Measurements from ENCODE around the gene RSPRY1. TPM values are rescaled to one million over a fixed set of nuclear protein-coding genes. Genes with fewer than 3 reads are reported as not detected.
"Not testable (repeated sequence)": the region's sequence is repeated elsewhere in the genome, so short reads cannot be mapped to it uniquely, and the experiment has no call there.

RSPRY1 gene
- total RNA-seq, 1 donor from 2014 or later: 44.0 TPM

DNA sequence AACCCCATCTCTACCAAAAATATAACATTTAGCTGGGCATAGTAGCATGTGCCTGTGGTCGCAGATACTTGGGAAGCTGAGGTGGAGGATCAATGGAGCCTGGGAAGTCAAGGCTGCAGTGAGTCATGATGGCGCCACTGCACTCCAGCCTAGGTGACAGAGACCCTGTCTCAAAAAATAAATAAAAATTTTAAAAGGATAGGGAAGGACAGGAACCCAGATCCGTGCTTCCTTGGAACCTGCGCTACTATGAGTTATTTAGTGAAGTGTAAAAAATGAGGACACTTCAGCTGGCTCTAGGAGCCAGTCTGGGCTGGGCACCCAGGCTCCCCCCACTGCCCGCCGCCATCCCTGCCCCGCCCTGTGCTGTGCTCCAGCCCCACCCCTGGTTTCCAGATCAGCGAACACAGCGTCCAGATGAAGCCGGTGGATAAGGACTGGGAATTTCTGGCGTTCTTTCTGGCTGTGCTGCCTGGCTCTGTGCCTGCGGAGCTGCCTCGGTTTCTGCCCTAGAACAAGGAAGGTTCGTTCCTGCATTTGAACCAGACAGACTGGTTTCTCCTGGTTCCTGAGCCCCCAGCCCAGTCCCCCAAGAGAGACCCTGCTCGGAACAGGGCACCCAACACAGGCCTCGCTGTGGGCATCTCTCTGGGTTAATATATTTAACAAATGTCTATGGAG is 79.9 kb downstream of the RSPRY1 start:
- DNase-seq (ENCODE audit: low spot score in 2 of 2, unreplicated experiment in 2 of 2): no peak
- TF ChIP-seq CTCF (IDR thresholded peaks at IDR 0.05; ENCODE audit: unreplicated experiment): no peak
- H3K9me3 Mint-ChIP-seq: no peaks in the 10 kb centered on the region
- no peaks in the 10 kb centered on the region for H3K27me3 Mint-ChIP-seq (ENCODE audit: low read depth)
- no peak overlapping the region for H3K4me3 Mint-ChIP-seq
- peaks cover 17% of the 10 kb centered on the region for H3K4me1 Mint-ChIP-seq
- no peaks in the 10 kb centered on the region for H3K36me3 Mint-ChIP-seq
- peak overlapping the region; percentile 30 for H3K27ac Mint-ChIP-seq

DNA sequence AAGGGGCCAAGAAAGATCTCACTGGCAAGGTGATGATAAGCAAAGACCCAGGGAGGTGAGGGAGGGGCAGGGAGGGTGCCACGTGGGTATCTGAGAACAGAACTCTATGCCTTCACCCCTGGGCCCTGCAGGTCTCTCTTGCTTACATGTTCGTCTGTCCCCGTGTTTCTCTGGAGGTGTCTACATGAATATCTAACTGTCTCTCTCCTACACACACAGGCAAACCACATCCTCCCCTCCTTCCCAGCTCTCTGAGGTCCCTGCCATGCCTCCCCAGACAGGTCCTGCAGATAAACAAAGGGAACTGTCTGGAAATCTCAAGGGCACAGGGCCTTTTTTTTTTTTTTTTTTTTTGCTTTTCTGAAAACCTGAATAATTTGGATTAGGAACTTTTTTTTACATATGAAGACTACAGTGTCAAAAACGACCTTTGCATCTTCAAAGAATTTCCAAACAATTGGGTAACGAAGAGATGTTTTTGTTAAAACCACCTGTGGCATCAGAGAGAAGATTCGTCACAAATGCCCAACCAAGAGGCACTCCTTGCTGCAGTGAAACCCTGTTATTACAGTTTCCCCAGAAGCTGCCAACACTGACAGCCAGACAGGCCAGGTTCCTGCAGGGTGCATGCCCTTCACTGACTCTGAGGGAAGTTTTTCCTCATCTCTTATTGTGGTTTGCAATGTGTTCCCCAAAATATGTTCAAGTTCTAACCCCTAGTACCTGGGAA is 80.6 kb downstream of the RSPRY1 start:
- H3K36me3 Mint-ChIP-seq: no peaks in the 10 kb centered on the region
- no peak overlapping the region for H3K4me3 Mint-ChIP-seq
- TF ChIP-seq CTCF (IDR thresholded peaks at IDR 0.05; ENCODE audit: unreplicated experiment): no peak
- peaks cover 17% of the 10 kb centered on the region for H3K4me1 Mint-ChIP-seq
- H3K27ac Mint-ChIP-seq: no peak overlapping the region
- no peaks in the 10 kb centered on the region for H3K27me3 Mint-ChIP-seq (ENCODE audit: low read depth)
- H3K9me3 Mint-ChIP-seq: no peaks in the 10 kb centered on the region
- no peak for DNase-seq (ENCODE audit: low spot score in 2 of 2, unreplicated experiment in 2 of 2)

GRCh38 chr16:57267343-57267742 is 81.2 kb downstream of the RSPRY1 start:
- not testable (repeated sequence) for H3K27ac Mint-ChIP-seq; DNase-seq (ENCODE audit: low spot score in 2 of 2, unreplicated experiment in 2 of 2); H3K9me3 Mint-ChIP-seq; H3K4me3 Mint-ChIP-seq; H3K27me3 Mint-ChIP-seq (ENCODE audit: low read depth); H3K36me3 Mint-ChIP-seq
- H3K4me1 Mint-ChIP-seq: peaks cover 17% of the 10 kb centered on the region

DNA sequence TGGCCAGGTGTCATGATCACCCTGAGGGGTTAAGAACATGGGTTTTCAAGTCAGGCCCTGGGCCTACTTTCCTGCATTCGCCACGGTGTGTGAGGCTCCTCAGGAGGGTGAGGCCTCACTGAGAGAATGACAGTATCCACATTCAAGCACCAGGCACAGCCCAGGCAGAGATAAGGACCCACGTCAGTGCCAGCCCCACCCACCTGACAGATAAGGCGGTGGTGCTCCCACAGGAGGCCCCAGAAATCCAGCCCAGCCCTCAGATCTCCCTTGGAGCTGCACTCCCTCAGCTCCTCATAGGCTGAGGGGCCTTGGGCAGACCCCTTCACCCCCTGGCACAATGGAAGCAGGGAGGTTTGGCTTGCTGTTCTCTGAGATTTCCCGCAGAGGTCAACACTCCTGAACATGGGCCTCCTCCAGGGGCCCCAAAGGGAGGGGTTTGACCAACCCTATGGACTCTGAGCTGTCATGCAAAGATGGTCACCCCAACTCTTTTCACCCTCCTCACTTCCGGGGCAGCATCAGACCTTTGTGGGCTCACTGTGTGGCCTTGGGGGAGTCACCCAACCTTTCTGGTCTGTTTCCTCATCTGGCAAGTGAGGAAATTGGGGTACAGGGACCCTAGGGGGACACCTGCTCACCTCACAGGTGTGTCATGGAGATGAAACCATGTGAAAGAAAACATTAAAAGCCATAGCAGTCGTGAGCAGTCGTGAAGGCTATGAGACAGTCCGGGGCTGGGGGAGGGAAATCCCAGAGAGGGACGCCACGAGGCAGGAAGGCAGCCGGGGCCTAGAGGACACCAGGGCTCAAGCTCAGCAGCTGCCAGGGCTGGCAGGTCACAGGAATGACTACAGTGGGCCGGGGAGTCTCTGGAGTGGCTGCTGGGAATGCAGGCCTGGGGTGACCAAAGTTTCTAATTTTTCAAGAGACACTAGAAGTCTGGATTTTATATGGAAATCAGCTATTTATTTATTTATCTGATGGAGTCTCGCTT is 83.0 kb downstream of the RSPRY1 start:
- no peak for TF ChIP-seq CTCF (IDR thresholded peaks at IDR 0.05; ENCODE audit: unreplicated experiment)
- Mint-ChIP-seq H3K9me3 (no peaks in the 10 kb centered on the region), H3K4me1 (peaks cover 14% of the 10 kb centered on the region), H3K4me3 (no peak overlapping the region), H3K27me3 (ENCODE audit: low read depth) (no peaks in the 10 kb centered on the region), H3K27ac (peak overlapping the region; percentile 34), H3K36me3 (no peaks in the 10 kb centered on the region)
- DNase-seq (ENCODE audit: low spot score in 2 of 2, unreplicated experiment in 2 of 2): no peak

DNA sequence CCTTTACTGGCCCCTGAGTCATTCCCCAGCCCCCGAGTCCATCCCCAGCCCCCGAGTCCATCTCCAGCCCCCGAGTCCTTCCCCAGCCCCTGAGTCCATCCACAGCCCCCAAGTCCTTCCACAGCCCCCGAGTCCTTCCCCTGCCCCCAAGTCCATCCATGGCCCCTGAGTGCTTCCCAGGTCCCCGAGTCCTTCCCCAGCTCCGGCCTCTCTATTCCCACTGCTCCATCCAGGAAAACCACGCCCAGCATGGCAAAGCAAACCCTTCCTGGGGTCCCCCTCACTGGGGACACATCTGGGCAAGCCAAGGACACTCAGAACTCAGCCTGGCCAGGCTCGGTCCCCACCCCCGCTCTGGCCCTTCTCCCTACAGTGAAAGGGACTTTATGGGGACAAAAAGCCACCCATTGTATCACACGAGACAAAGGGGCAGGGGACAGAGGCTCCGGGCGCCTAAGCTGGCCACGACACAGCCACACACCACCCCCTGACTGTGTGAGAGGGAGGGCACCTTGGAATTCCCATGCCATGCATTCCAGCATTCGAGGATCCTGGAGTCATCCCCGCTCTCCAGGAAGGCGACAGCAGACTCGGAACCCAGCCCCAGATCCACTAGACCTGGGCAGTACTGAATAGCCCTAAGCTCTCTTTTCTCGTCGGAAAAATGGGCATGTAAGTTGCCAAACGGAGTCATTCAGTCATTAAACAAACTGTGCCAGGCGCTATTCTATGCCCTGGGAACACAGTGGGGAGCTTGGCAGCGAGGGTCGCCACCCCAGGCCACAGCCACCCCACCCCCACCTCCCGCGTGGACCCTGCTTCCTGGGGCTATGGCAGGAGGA is 84.3 kb downstream of the RSPRY1 start:
- H3K27ac Mint-ChIP-seq: no peak overlapping the region
- DNase-seq (ENCODE audit: low spot score in 2 of 2, unreplicated experiment in 2 of 2): no peak
- no peaks in the 10 kb centered on the region for H3K27me3 Mint-ChIP-seq (ENCODE audit: low read depth)
- H3K4me1 Mint-ChIP-seq: peaks cover 14% of the 10 kb centered on the region
- no peak for TF ChIP-seq CTCF (IDR thresholded peaks at IDR 0.05; ENCODE audit: unreplicated experiment)
- H3K36me3 Mint-ChIP-seq: no peaks in the 10 kb centered on the region
- H3K9me3 Mint-ChIP-seq: no peaks in the 10 kb centered on the region
- no peak overlapping the region for H3K4me3 Mint-ChIP-seq
